Measurements from ENCODE around the gene OPRL1.
A peak's percentile ranks its signal among the peaks of the same experiment; 100 is the strongest.
"Not testable (repeated sequence)": the region's sequence is repeated elsewhere in the genome, so short reads cannot be mapped to it uniquely, and the experiment has no call there.

The OPRL1 gene

GRCh38 chr20:64087226-64087825, 7.4 kb downstream of the OPRL1 start:
- DNase-seq, result not testable (repeated sequence)

- not testable (repeated sequence) for DNase-seq
Measured at GRCh38 chr20:64088586-64088985, 8.7 kb downstream of the OPRL1 start.

DNA sequence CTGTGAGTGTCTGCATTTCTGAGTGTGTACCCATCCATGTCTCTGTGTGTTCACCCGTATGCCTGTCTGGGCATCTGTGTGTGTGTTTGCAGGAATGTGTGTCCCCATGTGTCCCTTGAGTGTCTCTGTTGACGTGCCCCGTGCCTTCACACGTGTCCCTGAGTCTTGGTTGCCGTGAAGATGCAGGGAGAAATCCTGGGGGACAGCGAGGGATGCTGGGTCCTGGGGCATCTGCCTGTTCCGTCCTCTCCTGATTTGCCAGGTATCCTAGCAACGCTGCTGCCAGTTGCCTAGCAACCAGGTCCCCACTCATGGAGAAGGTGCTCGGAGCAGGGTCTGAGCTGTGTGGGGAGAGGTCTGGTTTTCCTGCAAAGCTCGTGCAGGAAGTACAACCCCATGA, 10.3 kb downstream of the OPRL1 start:
- peak; percentile 13 for DNase-seq

DNA sequence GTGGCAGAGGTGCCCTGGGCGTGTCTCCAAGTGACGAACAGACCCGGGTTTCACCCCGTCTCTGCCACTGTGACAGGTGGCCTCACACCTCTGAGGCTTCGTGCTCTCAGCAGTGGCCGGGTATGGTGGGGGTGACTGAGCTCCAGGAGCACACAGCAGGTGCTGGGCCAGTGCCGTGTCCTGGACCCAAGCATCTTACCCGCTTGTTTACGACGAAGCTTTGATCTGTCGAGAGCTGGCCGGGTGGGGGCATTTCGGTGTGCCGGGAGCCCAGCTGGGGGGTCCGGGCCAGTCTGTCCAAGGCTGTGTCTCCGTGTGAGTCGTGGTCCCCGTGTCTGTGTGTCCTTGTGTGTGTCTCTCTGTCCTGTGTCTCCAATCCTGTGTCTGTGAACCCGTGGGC, 11.5 kb downstream of the OPRL1 start:
- DNase-seq, result peak; percentile 16

DNA sequence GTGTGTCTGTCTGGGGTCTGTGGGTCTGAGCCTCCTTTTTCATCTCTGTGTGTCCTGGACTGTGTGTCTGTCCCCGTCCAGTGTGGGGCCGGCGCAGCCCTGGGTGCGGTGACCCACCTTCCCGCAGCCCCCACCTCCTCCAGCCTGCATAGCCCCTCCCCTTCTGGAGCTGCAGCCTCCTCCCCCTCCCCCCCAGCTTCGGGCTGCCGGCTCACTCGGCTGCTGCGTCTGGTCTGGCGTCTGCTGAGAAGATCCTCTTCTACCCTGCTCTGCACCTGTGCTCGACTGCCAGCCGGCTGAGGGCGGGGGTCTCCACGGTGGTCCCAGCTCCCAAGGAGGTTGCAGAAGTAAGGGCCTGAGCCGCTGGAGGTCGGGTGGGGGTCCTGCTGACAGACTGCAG, 11.9 kb downstream of the OPRL1 start:
- DNase-seq, result peak; percentile 75

- DNase-seq, result peak; percentile 78
Measured at GRCh38 chr20:64092258-64093012, 12.6 kb downstream of the OPRL1 start.

- peak; percentile 36 for DNase-seq
Measured at GRCh38 chr20:64093013-64093503, 13.2 kb downstream of the OPRL1 start.

DNA sequence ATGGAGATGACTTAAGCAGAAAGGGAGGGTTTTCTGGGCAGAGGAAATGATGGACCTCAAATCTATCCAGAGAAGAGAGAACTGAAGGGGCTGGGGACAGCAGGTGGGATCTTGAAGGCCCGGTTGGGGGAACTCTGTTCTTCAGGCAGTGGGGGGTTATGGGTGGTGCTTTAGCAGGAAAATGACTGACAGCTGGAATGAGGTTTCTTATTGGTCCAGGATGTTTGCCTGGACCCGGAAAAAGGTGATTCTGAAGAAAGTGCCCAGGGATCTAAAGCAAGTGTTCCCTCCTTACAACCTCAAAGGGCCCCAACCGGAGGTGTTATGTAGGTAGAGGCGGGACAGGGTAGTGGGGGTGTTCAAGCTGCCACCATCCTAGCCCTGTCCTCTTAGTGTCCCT, 15.6 kb downstream of the OPRL1 start:
- no peak for DNase-seq

GRCh38 chr20:64095927-64096326, 16.0 kb downstream of the OPRL1 start:
- DNase-seq, result no peak

GRCh38 chr20:64096535-64096934, 16.7 kb downstream of the OPRL1 start:
- no peak for DNase-seq

DNA sequence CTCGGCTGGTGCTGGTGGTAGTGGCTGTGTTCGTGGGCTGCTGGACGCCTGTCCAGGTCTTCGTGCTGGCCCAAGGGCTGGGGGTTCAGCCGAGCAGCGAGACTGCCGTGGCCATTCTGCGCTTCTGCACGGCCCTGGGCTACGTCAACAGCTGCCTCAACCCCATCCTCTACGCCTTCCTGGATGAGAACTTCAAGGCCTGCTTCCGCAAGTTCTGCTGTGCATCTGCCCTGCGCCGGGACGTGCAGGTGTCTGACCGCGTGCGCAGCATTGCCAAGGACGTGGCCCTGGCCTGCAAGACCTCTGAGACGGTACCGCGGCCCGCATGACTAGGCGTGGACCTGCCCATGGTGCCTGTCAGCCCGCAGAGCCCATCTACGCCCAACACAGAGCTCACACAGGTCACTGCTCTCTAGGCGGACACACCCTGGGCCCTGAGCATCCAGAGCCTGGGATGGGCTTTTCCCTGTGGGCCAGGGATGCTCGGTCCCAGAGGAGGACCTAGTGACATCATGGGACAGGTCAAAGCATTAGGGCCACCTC, 18.7 kb downstream of the OPRL1 start:
- no peak for DNase-seq

GRCh38 chr20:64099086-64099786, 19.4 kb downstream of the OPRL1 start:
- peak; percentile 43 for DNase-seq

- peak; percentile 99 for DNase-seq
Measured at GRCh38 chr20:64099880-64100565, 20.1 kb downstream of the OPRL1 start.

GRCh38 chr20:64100566-64100888, 20.6 kb downstream of the OPRL1 start:
- no peak for DNase-seq

DNA sequence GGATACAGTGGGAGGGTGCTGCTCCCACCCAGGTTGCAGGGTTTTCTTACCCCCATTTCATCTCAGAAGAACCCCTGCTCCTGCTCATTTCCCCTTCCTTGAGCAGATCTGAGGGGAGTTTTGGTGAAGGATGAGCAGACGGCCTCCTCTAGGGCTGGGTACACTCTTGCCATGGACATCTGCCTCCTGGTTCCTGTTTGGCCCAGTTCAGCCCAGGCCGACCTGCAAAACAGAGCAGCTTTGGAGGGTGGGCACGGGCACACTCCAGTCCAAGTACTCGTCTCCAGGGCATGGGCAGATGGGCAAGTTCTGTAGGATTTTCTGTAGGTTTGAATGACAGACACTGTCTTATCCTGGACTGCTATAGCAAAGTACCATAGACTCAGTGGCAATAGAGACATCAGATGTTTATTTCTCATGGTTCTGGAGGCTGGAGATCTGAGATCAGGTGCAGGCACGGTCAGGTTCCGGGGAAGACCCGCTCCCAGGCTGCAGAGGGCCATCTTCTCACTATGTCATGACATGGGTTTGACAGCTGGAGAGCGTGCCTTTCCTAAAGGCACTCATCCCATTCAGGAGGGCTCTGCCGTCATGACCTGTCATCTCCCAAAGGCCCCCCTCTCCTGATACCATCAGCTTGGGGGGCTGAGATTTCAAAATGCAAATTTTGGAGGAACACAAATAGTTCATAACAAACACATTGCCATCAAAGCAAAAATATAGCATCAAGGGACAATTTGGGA, 21.2 kb downstream of the OPRL1 start:
- DNase-seq, result no peak

DNA sequence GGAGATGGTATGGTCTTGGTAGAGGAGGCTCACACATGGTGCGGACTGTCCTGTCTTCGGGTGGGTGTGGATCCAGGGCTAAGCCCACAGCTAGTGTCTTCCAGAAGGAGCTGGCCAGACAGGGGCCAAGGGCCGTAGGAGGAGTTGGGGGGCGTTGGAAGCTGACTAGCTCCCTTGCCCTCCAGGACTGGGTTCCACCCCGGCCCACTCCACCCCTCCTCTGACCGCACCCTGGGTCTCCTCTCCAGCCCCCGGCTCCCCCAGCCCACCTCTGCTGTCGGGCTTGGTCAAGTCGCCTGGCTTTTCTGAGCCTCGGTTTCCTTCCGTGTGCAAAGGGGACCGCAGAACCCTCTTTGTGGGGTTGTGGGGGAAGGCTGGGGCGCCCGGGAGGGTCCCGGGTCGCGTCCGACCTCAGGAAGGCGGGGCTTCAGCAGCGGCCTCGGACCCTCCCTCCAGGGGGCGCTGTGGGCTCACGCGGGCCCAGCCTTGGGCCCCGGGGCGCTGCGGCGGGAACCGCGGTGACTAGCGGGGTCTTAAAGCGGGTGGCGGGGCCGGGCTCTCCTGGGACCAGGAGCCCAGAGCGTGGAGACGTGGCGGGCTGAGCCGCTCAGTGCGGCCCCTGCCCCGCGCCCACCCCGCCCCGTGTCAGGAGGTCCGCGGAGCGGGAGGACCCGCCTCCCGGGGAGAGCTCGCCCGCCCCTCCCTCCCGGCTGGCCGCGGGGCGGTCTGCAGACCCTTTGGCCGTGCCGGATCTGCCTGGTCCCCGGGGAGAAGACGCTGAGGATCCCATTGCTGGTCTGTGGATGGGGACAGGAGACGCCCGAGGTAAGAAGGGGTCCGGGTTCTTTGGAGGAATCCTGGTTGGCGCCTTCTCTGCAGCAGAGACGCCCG, 22.1 kb downstream of the OPRL1 start:
- peak; percentile 68 for DNase-seq

DNA sequence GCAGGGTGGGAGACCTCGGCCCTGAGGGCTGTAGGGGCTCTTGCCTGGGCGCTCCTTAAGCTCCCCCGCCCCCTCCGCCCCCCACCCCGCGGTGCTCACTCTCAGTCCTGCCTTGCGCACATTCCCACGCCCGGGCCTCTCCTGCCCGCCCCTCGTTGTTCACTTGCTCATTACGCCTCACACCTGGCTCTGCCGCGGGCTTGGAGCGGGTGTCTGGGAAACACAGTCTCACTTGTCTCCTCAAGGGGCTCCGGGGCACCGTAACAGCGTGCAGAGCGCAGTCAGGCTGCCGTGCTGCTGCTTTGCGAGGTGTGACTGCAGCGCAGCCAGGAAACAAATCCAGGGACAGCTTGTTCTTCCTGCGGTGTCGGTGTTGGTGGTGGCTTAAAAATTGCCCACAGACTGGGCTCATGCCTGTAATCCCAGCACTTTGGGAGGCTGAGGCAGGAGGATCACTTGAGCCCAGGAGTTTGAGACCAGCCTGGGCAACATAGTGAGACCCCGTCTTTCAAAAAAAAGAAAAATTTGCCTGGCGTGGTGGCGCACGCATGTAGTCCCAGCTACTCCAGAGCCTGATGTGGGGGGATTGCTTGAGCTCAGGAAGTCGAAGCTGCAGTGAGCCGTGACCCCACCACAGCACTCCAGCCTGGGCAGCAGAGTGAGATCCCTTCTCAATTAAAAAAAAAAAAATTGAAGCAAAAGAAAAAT, 22.9 kb downstream of the OPRL1 start:
- DNase-seq, result peak; percentile 88

DNA sequence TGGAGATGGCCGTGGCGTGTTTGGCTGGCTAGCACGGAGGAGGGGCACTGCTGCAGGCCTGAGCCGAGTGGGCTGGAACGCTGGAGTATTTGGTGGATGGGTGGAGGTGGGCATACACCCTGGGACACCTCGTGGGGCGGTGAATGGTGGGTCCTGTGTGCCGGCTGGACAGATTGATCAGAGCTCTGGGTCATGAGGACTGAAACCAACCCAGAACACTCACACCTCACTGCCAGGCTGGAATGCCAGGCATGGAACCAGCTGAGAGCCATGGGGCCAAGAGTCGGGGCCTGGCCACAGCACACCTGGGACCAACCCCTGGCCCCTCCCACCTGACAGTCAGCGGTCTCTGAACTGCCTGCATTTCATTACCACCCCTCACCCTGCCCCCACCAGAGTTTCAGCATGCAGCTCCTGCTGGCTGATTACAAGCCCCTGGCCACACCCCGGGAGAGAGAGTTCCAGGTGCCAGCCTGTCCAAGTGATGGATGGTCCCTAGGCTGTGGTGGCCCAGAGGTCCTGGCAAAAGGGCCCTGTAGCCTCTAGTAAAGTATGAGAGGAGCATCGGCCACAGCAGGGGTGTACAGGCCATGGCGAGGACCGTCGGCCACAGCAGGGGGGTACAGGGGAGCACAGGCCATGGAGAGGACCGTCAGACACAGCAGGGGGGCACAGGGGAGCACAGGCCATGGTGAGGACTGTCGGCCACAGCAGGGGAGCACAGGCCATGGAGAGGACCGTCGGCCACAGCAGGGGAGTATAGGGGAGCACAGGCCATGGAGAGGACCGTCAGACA, 24.2 kb downstream of the OPRL1 start:
- DNase-seq, result no peak

- DNase-seq, result no peak
Measured at GRCh38 chr20:64104667-64105451, 25.0 kb downstream of the OPRL1 start.
